HG03039 (cell line): Measurements from ENCODE around the gene DDA1.

ENCODE experiments used
- ATAC-seq: cut with Tn5 transposase; IDR thresholded peaks from one replicate; pipeline ENCODE4 v1.9.1; 2021; ENCODE audit warnings: mild to moderate bottlenecking, moderate library complexity; ENCODE audit not compliant: unreplicated experiment

DDA1 gene

DNA sequence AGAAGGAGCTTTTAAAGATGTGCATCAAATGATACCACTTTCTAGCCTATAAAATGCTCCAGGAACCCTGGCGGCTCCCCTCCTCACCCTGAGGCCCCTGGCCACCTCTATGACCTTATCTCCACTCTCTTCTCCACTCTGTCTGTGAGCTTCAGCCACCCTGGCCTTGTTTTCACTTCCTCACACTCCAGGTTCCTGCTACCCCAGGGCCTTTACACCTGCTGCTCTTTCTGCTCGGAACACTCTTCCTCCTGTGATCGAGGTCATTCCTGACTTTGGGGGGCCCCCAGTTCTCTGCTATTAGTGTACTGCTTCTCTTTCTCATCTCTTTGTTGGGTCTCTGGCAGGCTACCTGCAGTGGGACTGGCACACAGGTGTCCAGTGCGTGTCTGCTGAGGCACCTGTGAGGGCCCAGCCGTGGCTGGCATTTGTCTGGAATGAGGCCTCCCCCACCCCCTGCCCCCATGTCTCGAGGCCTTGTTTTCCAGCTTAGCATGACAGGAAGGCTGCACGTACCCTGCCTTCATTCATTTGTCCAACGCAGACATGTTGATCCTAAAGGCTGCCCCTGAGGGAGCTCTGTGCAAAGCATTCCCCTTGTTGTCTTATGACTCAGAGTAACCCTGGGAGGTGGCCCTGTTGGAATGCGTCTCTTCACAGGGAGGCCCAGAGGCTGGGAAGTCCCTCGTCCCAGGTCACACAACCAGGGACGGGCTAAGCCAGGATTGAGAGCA lies 2.3 kb downstream of the DDA1 start:
- no peak for ATAC-seq

DNA sequence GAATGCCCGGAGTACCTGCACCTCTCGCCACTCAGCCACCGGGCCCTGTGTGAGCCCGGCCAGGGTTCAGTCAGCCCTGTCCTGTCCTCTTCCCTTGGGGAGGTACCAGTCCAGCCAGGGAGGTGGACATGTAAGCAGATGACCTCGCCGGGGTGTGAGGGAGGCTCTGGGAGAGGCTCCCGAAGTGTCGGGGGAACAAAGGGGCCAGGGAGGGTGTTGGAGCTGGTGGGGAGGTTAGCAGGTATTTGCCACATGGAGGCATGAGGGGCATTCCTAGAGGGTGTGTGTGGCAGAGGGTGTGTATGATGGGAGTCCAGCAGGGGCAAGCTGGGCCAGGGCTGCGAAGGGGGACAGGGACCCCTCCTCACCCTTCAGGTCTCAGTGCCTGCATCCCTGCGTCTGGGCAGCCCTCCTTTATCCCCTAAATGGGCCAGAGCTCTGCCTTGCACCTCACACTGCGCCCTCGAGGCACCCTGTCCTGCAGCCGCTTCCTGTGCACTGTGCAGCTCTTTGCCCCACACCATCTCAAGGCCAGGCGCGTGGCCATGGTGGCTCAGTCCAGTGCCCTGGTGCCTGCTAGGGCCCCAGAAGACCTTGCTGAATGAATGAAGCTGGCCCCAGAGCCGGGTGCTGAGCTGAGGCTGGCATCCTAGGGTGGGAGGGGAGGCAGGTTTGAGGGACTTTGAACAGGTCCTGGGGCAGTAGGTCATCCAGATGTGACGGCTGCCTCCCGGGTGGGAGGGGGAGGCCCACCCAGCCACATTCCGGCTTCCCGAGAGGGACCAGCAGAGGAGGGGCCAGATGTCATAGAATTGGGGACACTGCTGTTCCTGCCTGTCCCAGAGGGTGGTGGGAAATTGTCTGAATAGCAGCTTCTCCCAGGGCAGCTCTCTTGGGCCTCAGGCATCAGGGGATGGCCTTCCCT lies 3.1 kb downstream of the DDA1 start:
- no peak for ATAC-seq

DNA sequence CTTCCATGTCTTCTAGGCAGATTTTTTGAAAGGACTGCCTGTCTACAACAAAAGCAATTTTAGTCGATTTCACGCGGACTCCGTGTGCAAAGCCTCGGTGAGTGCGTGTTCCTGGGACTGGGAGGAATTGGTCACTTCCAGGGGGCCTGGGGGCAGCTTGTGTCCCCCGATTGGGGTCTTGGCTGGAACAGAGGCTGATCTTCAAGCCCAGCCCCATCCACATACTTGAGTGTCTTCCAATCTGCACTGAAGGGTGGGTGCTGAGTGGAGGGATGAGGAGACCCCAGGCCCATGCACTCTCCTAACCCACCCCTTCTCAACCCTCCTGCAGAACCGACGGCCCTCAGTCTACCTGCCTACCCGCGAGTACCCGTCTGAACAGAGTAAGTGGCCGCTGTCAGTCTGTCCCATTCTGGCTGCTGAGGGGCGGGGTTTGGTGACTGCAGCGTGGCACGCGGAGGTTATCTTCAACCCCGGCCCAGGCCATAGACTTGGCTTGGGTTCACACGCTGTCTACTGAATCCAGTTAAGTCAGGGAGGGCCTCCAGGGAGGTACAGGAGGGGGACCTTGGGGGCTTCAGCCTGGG lies 4.7 kb downstream of the DDA1 start:
- no peak for ATAC-seq

DNA sequence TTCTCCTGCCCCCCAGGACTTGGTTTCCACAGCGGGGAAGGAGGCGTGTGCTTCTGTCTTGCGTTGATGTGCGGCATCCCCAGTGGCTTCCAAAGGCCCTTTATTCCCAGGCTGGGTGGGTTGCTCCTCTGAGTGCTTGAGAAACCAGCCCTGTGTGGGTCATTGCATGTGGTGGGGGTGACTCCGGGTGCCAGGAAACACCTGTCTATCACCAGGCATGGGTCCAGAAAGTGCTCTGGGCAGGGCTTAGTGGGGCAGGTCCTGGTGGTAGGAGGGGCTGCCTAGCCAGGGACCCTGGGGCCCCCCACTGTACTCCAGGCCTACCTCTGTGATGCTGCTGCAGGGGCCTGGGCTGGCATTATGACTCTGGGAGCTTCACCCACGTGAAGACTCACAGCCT lies 9.6 kb downstream of the DDA1 start:
- ATAC-seq, result no peak

DNA sequence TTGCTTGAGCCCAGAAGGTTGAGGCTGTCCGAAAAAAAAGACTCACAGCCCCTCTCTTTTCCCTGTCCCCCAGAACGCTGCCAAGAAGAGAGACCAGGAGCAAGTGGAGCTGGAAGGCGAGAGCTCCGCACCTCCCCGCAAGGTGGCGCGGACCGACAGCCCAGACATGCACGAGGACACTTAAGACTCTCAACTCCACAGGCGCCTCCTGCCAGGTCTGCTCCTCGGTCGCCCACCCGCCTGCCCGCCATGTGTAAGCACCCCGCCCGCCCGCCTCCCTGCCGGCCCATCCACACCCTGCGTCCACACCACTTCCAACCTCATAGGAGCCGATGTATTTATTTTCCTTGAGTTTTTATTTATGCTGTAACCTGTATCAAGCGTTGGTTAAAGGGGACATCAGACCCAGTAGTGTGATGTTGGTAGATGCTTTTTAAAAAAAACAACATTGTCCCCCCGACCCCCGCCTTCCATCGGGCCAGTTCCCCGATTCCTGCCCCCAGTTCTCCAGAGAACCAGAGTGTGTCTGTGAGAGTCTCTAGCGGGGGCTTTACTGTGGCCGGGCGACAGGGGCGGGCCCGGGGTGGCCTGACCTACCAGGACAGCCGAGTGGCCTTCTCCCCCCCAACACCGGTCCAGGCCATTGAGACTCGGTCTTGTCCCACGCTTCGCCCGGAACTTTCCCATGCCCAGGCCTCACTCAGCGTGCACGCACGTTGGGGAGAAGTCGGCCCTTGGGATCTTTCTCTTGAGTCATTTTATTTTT lies 10.3 kb downstream of the DDA1 start:
- ATAC-seq, result no peak

- ATAC-seq, result no peak
These were observed 11.1 kb downstream of the DDA1 start for GRCh38 chr19:17320435-17320834.

- ATAC-seq, result no peak
These were observed 12.5 kb downstream of the DDA1 start for GRCh38 chr19:17321655-17322489.

DNA sequence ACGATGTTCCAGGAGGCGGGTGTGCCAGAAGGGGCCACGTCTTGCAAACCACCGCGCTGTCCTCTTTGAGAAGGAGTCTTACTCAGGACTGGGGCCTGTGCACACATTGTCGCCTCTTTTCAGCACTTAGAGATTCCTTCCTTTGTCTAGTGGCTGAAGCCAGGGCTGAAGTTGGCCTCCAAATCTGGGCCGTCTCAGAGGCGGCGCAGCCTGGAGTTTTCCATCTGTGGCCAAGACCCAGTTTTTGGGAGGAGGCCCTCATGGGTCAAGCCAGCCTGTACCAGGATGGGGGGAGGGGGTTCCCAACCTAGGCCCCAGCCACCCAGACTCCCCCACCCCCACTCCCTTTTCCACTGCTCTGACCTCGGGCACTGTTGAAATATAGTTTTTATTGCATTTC lies 13.5 kb downstream of the DDA1 start:
- ATAC-seq, result no peak

DNA sequence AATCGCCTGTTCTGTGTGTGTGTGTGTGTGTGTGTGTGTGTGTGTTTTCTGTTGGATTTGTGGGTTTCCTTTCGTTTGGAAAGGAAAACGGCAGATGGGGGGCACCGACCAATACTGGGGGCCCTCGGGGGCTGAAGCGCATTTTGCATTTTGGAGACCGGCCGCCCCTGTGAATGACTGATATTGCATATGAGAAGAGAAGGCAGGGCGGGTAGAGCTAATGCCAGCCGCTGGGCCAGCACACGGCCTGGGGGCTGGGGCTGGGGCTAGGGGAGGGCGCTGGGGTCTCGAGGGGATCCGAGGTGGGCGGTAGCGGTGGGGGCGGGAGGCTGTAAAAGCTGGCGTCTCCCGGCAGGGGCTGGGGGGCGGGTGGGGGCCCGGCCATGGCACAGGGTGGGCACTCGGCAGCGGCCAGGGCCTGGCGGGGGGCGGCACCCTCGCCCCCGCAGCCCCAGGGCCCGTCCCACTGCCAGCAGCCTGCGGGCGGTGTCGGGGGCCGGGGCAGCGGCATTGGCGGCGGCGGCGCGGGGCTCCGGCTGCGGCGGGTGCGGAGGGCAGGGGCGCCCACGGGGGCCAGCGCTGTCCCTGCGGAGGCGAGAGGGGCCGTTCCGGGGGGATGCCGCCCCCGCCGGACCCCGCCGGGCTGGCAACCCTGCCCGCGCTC lies 14.1 kb downstream of the DDA1 start:
- ATAC-seq, result no peak

DNA sequence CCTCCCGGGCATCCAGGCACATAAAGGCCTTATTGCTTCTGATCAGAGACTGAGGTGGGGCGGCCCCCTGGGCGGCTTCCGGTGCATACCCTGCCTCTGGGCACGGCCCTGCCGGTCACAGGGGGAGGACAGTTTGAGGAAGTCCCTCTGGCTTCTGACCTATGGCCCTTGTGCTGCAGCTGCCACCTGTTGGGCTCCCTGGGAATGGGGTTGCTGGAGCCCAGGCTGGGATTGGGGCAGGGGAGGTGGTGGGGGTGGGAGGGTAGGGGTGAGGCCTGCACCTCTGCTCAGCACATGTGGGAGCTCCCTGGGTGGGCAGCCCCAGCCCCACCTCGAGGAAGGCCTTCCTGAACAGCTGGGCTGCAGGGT lies 14.6 kb downstream of the DDA1 start:
- no peak for ATAC-seq

DNA sequence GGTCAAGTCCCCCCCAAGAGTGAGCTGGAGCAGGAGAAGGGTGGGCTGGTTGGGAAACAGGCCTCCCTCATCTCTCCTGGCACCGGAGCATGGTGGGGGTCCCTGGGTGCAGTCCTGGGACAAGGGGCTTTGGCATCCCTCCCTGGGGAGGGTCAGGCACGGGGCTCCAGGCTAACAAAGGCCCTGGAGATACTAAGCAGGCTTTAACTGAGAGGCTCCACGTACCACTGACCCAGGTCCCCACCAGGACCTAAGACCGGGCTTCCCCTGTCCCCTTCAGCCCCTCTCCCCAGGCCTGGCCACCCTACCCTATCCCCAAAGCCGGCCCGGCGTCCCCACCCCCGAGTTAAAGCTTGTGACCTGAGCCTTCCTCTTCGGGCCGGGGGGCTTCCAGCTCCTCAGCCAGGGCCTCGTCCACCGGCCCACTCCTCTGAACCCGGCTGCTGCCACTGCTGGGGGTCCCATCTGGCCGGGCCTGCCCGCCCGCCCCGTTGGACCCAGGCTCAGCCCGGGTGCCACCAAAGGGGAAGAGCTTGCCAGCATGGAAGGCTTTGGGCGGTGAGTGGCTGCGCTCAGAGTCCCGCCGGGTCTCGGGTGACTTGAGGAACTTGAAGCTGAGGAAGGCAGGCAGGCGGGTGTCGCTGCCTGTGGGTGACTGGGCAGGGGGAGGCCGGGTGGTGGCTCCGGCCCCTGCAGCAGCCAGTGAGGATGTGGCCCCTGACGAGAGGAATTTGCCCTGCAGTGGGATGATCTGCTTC lies 15.2 kb downstream of the DDA1 start:
- no peak for ATAC-seq

DNA sequence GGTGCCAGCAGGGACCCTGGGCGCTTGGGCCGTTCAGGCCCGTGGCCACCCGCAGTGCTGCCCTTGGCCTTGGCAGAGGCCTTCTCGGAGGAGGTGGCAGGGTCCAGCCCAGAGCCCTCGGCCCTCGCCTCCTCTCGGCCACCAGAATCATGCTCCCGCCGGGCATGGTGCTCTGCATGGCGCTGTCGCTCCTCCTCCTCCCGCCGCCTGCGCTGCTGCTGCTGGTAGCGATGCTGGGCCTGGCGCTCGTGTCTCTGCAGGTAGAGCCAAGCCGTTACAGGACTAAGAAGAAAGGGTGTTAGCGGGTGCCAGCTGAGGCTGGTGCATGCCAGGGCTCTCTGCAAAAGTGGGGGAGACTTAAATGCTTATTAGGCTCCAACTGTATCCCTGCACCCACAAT lies 15.8 kb downstream of the DDA1 start:
- no peak for ATAC-seq

- ATAC-seq, result no peak
These were observed 16.7 kb downstream of the DDA1 start for GRCh38 chr19:17325881-17326594.

- ATAC-seq, result no peak
These were observed 17.2 kb downstream of the DDA1 start for GRCh38 chr19:17326595-17326966.

DNA sequence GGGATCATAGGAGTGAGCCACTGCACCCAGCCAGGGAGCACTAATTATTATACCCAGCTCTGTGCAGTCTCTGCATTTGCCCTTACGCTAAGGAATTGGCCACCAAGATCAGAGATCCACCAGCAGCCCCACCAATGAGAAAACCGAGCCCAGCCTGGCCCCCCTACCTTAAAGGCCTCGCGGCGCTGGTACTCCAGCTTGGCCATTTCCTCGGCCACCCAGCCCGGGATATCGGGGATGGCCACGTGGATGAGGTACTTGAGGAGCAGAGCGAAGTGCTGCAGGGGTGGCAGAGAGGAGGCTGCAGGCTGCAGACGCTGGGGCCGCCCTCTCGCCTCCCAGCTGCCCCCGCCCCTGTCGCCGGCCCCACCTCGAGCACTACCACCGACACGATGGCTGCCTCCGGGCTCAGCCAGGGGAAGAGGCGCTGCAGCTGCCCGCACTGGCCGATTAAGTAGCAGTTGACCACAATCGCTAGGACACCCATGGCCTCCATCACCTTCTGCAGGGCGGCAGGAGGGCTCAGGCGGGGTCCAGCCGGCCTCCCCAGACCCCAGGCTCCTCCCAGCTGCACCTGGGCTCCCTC lies 17.8 kb downstream of the DDA1 start:
- ATAC-seq, result no peak

GRCh38 chr19:17327654-17328516 lies 18.5 kb downstream of the DDA1 start:
- no peak for ATAC-seq
